Fibroblast of the aortic adventitia (primary cell): Measurements from ENCODE around the gene ZNF487. TPM values are rescaled to one million over a fixed set of nuclear protein-coding genes. Genes with fewer than 3 reads are reported as not detected.
"Not testable (repeated sequence)": the region's sequence is repeated elsewhere in the genome, so short reads cannot be mapped to it uniquely, and the experiment has no call there.

Source experiments
- DNase-seq: peaks from one replicate; pipeline ENCODE4 v3.0.0-alpha.2; 2010; ENCODE audit warnings: low read depth
- H3K4me3 ChIP-seq: 2 replicates; pipeline ENCODE4 v1.5.1; 2011; ENCODE audit warnings: low read depth, mild to moderate bottlenecking, control low read depth, low read length, moderate library complexity
- CTCF ChIP-seq: IDR thresholded peaks from 2 replicates; pipeline ENCODE4 v1.5.1; 2011; ENCODE audit warnings: mild to moderate bottlenecking, low read length, control low read depth, inconsistent platforms; ENCODE audit not compliant: insufficient read depth
- total RNA-seq: library from RNA; depleted of rRNA; stranded (reverse); fragments of >200 nt; gene quantifications from 2 replicates; pipeline ENCODE4 v1.2.3, GENCODE V29; 2012; ENCODE audit warnings: low replicate concordance

ZNF487 gene
- total RNA-seq, 1 donor, result 36.5 TPM

DNA sequence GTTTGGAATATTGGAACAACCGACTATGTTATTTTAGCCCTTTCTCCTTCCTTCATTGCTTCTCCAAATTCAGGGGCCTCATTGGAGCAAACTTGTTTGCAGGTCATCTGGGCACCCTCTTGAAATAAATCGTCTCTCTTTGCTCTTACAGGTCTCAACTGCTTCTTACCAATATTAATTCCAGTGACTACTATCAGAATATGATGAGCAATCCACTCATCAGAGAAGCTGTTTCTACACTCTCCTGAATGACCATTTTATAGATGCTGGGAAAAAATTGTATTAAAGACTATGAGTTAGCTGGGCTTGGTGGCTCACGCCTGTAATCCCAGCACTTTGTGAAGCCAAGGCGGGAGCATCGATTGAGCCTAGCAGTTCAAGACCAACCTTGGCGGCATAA lies 15.4 kb upstream of the ZNF487 start:
- DNase-seq, result no peak
- H3K4me3 ChIP-seq, result no peak overlapping the region
- TF ChIP-seq CTCF, result no peak

- DNase-seq, H3K4me3 ChIP-seq: not testable (repeated sequence)
These were observed 15.0 kb upstream of the ZNF487 start for GRCh38 chr10:43421944-43422343.

GRCh38 chr10:43424416-43424815 lies 12.5 kb upstream of the ZNF487 start:
- no peak overlapping the region for H3K4me3 ChIP-seq
- DNase-seq, result no peak
- no peak for TF ChIP-seq CTCF

- not testable (repeated sequence) for DNase-seq, H3K4me3 ChIP-seq
These were observed 10.4 kb upstream of the ZNF487 start for GRCh38 chr10:43426476-43426875.

DNA sequence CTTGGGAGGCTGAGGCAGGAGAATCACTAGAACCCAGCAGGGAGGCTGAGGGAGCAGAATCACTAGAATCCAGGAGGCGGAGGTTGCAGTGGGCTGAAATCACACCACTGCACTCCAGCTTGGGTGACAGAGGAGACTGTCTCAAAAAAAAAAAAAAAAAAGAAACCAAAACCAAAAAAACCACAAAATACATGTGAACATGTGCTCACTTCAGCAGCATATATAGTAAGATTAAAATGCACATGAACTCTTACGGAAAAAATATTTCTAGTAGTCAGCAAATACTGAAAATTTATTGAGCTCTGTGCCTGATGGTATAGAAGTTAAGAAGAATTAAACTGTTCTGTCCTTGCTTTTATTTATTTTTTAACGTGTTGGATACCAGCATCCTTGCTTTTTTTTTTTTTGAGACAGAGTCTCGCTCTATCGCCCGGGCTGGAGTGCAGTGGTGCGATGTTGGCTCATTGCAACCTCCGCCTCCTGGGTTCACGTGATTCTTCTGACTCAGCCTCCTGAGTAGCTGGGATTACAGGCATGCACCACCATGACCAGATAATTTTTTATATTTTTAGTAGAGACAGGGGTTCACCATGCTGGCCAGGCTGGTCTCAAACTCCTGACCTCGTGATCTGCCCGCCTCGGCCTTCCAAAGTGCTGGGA lies 9.6 kb upstream of the ZNF487 start:
- no peak overlapping the region for H3K4me3 ChIP-seq
- no peak for TF ChIP-seq CTCF
- DNase-seq, result no peak

GRCh38 chr10:43430926-43431663 lies 5.8 kb upstream of the ZNF487 start:
- TF ChIP-seq CTCF, result no peak
- DNase-seq, result no peak
- H3K4me3 ChIP-seq, result no peak overlapping the region

DNA sequence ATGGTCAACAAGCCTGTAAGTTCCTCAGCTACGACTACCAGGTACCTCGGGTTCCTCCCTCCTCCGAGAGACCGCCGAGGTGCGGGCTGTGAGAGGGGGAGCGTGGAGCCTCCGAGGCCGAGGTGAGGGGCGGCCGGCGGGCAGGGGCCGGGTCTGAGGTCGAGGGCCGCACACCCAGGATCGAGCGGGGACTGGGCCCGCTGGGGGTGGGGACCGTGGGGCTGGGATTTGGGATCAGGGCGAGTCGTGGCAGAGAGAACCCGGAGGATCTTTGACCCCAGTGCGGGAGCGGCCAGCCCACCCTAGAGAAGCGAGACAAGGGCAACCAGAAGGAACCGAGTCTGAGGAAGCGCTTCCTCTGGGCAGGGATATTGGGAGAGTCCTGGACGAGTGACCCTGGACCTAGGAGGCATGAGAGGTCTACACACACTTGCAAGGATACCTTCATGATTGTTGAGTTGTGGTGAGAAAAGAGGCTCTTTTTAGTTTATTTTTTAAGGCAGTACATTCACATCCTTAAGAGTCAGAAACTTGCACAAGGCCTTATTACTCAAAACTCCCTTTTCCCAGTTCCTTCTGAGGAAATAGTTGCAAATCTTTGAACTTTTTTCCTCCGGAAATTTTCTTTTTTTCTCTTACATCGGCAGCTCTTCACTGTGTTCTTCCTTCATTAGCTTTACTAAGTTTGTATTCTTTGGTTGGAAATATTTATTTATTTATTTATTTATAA lies 395 bp downstream of the ZNF487 start:
- TF ChIP-seq CTCF, result no peak
- peak overlapping the region; percentile 95 for H3K4me3 ChIP-seq
- DNase-seq, result no peak
